Panc1 (cell line): ENCODE results near the gene TDRD1. TPM values are rescaled to one million over a fixed set of nuclear protein-coding genes. Genes with fewer than 3 reads are reported as not detected.

Experiments
- ATAC-seq: fragments of 200-7000 bp; cut with Tn5 transposase; 2 replicates; pipeline ENCODE4 v1.9.1; 2020; ENCODE audit warnings: mild to moderate bottlenecking, moderate library complexity
- BruUV-seq: library from RNA; stranded (reverse); fragments of 400-500 nt; replicated peaks from 2 replicates; lab custom pipeline; 2021; lab: Mats Ljungman, UMichigan
- CTCF ChIA-PET: fragments of 300-600 bp; sonication (Branson Sonifier 250); formaldehyde crosslinking; loops from one replicate; lab custom pipeline; 2022; ENCODE audit warnings: antibody characterized with exemption; lab: Charles Lee
- POLR2A ChIA-PET: fragments of 300-600 bp; sonication (Branson Sonifier 250); formaldehyde crosslinking; loops from one replicate; lab custom pipeline; 2022; ENCODE audit warnings: antibody characterized with exemption; lab: Charles Lee
- DNase-seq: peaks from one replicate; pipeline ENCODE4 v3.0.0-alpha.2; 2010; ENCODE audit warnings: low read depth, low spot score
- H3K27ac ChIP-seq: 2 replicates; pipeline ENCODE4 v1.5.1; 2011; ENCODE audit warnings: mild to moderate bottlenecking, low read length, inconsistent platforms
- H3K27me3 ChIP-seq: fragments of 200-500 bp; sonication (Bioruptor generic); 2 replicates; pipeline ENCODE4 v1.6.0; 2014; ENCODE audit warnings: low read length, inconsistent platforms; ENCODE audit not compliant: control insufficient read depth, insufficient read depth
- H3K36me3 ChIP-seq: fragments of 200-500 bp; sonication (Bioruptor generic); 2 replicates; pipeline ENCODE4 v1.5.1; 2014; ENCODE audit warnings: inconsistent platforms, mild to moderate bottlenecking, low read length, moderate library complexity; ENCODE audit not compliant: control insufficient read depth, insufficient read depth
- H3K4me1 ChIP-seq: 2 replicates; pipeline ENCODE4 v1.5.1; 2011; ENCODE audit warnings: inconsistent platforms, mild to moderate bottlenecking, low read length, moderate library complexity; ENCODE audit not compliant: control insufficient read depth, insufficient read depth
- H3K4me3 ChIP-seq, 2 experiments: 2 replicates each; pipeline ENCODE4 v1.5.1; 2011 to 2012; ENCODE audit warnings: low read depth in 2 of 2, low read length in 2 of 2, mild to moderate bottlenecking in 2 of 2, inconsistent platforms in 1 of 2, moderate library complexity in 1 of 2
- H3K9me3 ChIP-seq: fragments of 200-500 bp; sonication (Bioruptor generic); 2 replicates; pipeline ENCODE4 v1.5.1; 2014; ENCODE audit warnings: low read depth, mild to moderate bottlenecking, inconsistent platforms, low read length, moderate library complexity; ENCODE audit not compliant: control insufficient read depth, insufficient read depth
- CTCF ChIP-seq: fragments of 450-650 bp; IDR thresholded peaks from 2 replicates; pipeline ENCODE4 v1.5.1; 2017; ENCODE audit warnings: mild to moderate bottlenecking
- POLR2AphosphoS5 ChIP-seq: IDR thresholded peaks from 2 replicates; pipeline ENCODE4 v1.6.1; 2012; ENCODE audit warnings: mild to moderate bottlenecking, low read depth, low read length, moderate library complexity
- REST ChIP-seq, 2 experiments: IDR thresholded peaks; 2 replicates each; pipeline ENCODE4 v1.6.1; 2011 to 2012; ENCODE audit warnings: low read depth in 2 of 2, control low read depth in 1 of 2, low read length in 1 of 2, mild to moderate bottlenecking in 1 of 2, moderate library complexity in 1 of 2; ENCODE audit not compliant: insufficient read depth in 1 of 2
- SIN3A ChIP-seq: IDR thresholded peaks from 2 replicates; pipeline ENCODE4 v1.6.1; 2012; ENCODE audit warnings: low read depth, mild to moderate bottlenecking, low read length, moderate library complexity, borderline replicate concordance; ENCODE audit not compliant: insufficient read depth
- TCF7L2 ChIP-seq: IDR thresholded peaks from 2 replicates; pipeline ENCODE4 v1.6.1; 2011; ENCODE audit warnings: mild to moderate bottlenecking, low read depth, low read length, inconsistent platforms
- in situ Hi-C: cut with HindIII; loops from 2 replicates; pipeline ENCODE4 v1.10.0; 2016; ENCODE audit warnings: low sequenced_read_pairs, low pct_unique_long_range_greater_than_20kb
- intact Hi-C: fragments of 100-400 bp; cut with micrococcal nuclease; formaldehyde crosslinking; loops from one replicate; pipeline ENCODE4 v1.10.0; 2022; ENCODE audit not compliant: unreplicated experiment
- total RNA-seq: library from RNA; stranded (reverse); gene quantifications from one replicate; pipeline ENCODE4 v1.2.1, GENCODE V29; 2021; ENCODE audit not compliant: unreplicated experiment

TDRD1 gene
- total RNA-seq, 1 experiment from 2014 or later: not detected

DNA sequence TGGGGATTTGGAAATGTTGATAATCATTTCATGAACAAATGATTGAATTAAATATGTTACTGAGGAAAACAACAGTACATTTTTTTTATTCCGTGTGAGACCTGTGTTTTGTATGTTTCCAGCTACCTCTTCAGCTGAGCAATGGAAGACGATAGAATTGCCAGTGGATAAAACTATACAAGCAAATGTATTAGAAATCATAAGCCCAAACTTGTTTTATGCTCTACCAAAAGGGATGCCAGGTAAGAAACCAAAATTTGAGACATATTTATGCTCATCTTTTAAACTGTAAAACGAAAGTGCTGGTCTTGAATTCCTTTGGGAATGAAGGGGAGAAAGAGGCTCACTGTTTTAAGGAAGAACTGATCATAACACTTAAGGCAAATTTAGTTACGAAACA lies 42.1 kb downstream of the TDRD1 start:
- intact Hi-C loops: no loop called here
- in situ Hi-C loops: no loop called here
- Histone ChIP-seq H3K9me3 (no peaks in the 10 kb centered on the region), H3K4me3 (no peak overlapping the region), H3K27ac (no peak overlapping the region), H3K4me1 (no peaks in the 10 kb centered on the region), H3K27me3 (peaks cover 31% of the 10 kb centered on the region), H3K36me3 (no peaks in the 10 kb centered on the region)
- TF ChIP-seq REST (IDR thresholded peaks at IDR 0.05; ENCODE audit: insufficient read depth in 1 of 2, low read depth in 2 of 2, low read length in 1 of 2) (no peak), TCF7L2 (no peak), CTCF (no peak), POLR2AphosphoS5 (no peak), SIN3A (no peak)
- ChIA-PET CTCF (no interaction called here), POLR2A (no interaction called here)
- ATAC-seq (no peak), DNase-seq (no peak)
- no TSS peak for BruUV-seq

DNA sequence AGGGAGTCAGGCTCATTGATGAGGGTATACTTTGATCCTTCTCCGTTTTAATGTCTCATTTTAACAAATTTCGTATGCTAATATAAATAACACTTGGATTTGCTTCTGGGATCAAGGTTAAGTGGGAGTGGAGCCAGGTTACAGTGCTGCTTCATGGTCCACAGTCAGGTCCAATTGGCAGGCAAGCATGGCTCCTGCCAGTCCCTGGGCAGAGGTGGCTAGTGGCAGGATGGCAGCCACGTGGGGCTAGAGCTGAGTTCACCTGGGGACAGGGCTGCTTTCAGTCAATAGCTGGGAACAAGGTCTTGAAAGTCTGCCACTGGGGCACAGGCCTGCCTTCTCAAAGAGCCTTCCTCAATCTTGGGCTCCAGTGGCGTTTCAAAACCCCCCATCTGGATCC lies 43.9 kb downstream of the TDRD1 start:
- DNase-seq: no peak
- ChIA-PET CTCF (no interaction called here), POLR2A (no interaction called here)
- in situ Hi-C loops (no loop called here), intact Hi-C loops (no loop called here)
- Histone ChIP-seq H3K9me3 (no peaks in the 10 kb centered on the region), H3K4me1 (no peaks in the 10 kb centered on the region), H3K27ac (no peak overlapping the region), H3K27me3 (peaks cover 32% of the 10 kb centered on the region), H3K36me3 (no peaks in the 10 kb centered on the region), H3K4me3 (no peak overlapping the region)
- peak; percentile 34; the same call in 1 of the 2 replicates for ATAC-seq
- no peak for TF ChIP-seq POLR2AphosphoS5
- TF ChIP-seq SIN3A: no peak
- no peak for TF ChIP-seq CTCF
- no peak for TF ChIP-seq TCF7L2
- no peak for TF ChIP-seq REST (IDR thresholded peaks at IDR 0.05; ENCODE audit: insufficient read depth in 1 of 2, low read depth in 2 of 2, low read length in 1 of 2)
- BruUV-seq: no TSS peak
